Right lobe of liver (tissue), 4 donors: ENCODE results near the gene ZNF74.
"Not testable (repeated sequence)": the region's sequence is repeated elsewhere in the genome, so short reads cannot be mapped to it uniquely, and the experiment has no call there.

Experiments
- CTCF ChIP-seq, 4 donors: fragments of 200-600 bp in 3 of 4; fragments of 450-650 bp in 1 of 4; IDR thresholded peaks; one replicate each; pipeline versions ENCODE4 v1.5.1 to v1.8.0; 2016 to 2022; ENCODE audit warnings: antibody characterized with exemption in 4 of 4, mild to moderate bottlenecking in 2 of 4
- POLR2A ChIP-seq: fragments of 450-650 bp; IDR thresholded peaks from one replicate; pipeline ENCODE4 v1.6.1; 2017; ENCODE audit warnings: antibody characterized with exemption, mild to moderate bottlenecking
- donor health status: DM: no; HTN: no; CAD: no.
- donor health status: DM: no; HTN: no; CAD: no.
- donor health status: DM: no; HTN: yes; CAD: no.

GRCh38 chr22:20368875-20369274 lies 25.1 kb upstream of the ZNF74 start:
- not testable (repeated sequence) for TF ChIP-seq CTCF (IDR thresholded peaks at IDR 0.05); POLR2A
